Effector memory CD4-positive, alpha-beta T cell (primary cell): ENCODE results near the gene ATF7.

Experiments
- DNase-seq, 3 donors: peaks; one replicate each; pipeline ENCODE4 v3.0.0-alpha.2; 2020
- H3K27ac ChIP-seq: 2 replicates; pipeline ENCODE4 v1.7.0; 2013; ENCODE audit warnings: mild to moderate bottlenecking, low read length, moderate library complexity; ENCODE audit not compliant: insufficient read depth, poor library complexity, severe bottlenecking
- H3K27me3 ChIP-seq: replicated peaks from 2 replicates; pipeline ENCODE4 v1.7.0; 2013; ENCODE audit warnings: mild to moderate bottlenecking, low read length; ENCODE audit not compliant: insufficient read depth, control insufficient read depth, poor library complexity, severe bottlenecking
- H3K36me3 ChIP-seq: 2 replicates; pipeline ENCODE4 v1.7.0; 2013; ENCODE audit warnings: mild to moderate bottlenecking, low read length, moderate library complexity; ENCODE audit not compliant: control insufficient read depth, insufficient read depth
- H3K4me1 ChIP-seq: 2 replicates; pipeline ENCODE4 v1.7.0; 2013; ENCODE audit warnings: low read length, mild to moderate bottlenecking; ENCODE audit not compliant: control insufficient read depth, insufficient read depth, poor library complexity, severe bottlenecking
- H3K4me3 ChIP-seq: 2 replicates; pipeline ENCODE4 v1.7.0; 2013; ENCODE audit warnings: low read length, low read depth, mild to moderate bottlenecking; ENCODE audit not compliant: insufficient read depth, poor library complexity, severe bottlenecking
- H3K9me3 ChIP-seq: 2 replicates; pipeline ENCODE4 v1.7.0; 2013; ENCODE audit warnings: mild to moderate bottlenecking, low read length, moderate library complexity; ENCODE audit not compliant: control insufficient read depth

Gene ATF7

GRCh38 chr12:53489242-53489864, 136.8 kb downstream of the ATF7 start:
- H3K27me3 ChIP-seq = no peaks in the 10 kb centered on the region
- H3K4me1 ChIP-seq = peaks cover 19% of the 10 kb centered on the region
- peaks cover 9% of the 10 kb centered on the region for H3K36me3 ChIP-seq
- H3K27ac ChIP-seq = no peak overlapping the region
- H3K9me3 ChIP-seq = no peaks in the 10 kb centered on the region
- DNase-seq = no peak
- no peak overlapping the region for H3K4me3 ChIP-seq

- no peak overlapping the region for H3K27ac ChIP-seq
- no peaks in the 10 kb centered on the region for H3K9me3 ChIP-seq
- H3K4me1 ChIP-seq = no peaks in the 10 kb centered on the region
- H3K36me3 ChIP-seq = peaks cover 34% of the 10 kb centered on the region
- no peaks in the 10 kb centered on the region for H3K27me3 ChIP-seq
- no peak overlapping the region for H3K4me3 ChIP-seq
- DNase-seq = no peak
These were observed 139.3 kb downstream of the ATF7 start for GRCh38 chr12:53486736-53487487.

DNA sequence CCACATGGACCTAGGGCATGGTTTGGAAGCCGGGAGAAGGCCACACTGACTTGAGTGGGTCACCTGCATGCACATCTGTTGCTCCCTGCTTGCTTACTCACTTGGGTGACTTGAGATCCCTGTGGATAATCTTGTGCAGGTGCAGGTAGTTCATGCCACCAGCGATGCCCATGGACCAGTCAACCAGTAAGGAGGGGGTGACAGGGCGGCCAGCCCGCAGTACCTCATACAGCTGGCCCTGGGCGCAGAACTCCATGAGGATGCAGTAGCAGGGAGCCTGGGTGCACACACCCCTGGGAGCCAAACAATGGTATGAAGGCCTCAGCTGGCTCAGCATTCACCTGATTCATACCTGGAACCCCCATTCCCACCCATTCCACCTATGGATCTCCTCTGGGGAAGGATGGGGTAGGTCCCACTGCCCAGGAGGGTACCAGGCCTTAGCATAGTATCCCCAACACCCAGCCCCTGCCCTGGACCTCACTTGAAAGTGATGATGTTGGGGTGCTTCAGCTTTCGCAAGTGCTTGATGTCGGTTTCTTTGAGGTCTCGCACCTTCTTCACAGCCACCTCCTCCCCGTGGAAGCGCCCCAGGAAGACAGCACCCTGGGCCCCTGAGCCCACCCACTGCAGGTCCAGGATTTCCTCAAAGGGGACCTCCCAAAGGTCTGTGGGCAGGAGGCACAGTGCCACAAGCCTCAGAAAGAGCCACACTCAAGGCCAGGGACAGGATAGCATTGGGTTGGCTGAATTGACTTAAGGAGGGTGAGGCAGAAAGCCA, 140.0 kb downstream of the ATF7 start:
- Histone ChIP-seq H3K36me3 (peaks cover 40% of the 10 kb centered on the region), H3K27ac (no peak overlapping the region), H3K9me3 (no peaks in the 10 kb centered on the region), H3K27me3 (no peaks in the 10 kb centered on the region), H3K4me3 (no peak overlapping the region), H3K4me1 (no peaks in the 10 kb centered on the region)
- DNase-seq = no peak

GRCh38 chr12:53484686-53485575, 141.3 kb downstream of the ATF7 start:
- H3K36me3 ChIP-seq = peaks cover 50% of the 10 kb centered on the region
- H3K4me3 ChIP-seq = no peak overlapping the region
- no peaks in the 10 kb centered on the region for H3K9me3 ChIP-seq
- no peaks in the 10 kb centered on the region for H3K27me3 ChIP-seq
- no peak for DNase-seq
- H3K4me1 ChIP-seq = no peaks in the 10 kb centered on the region
- no peak overlapping the region for H3K27ac ChIP-seq

GRCh38 chr12:53483979-53484377, 142.2 kb downstream of the ATF7 start:
- H3K4me1 ChIP-seq = no peaks in the 10 kb centered on the region
- DNase-seq = no peak
- H3K27ac ChIP-seq = no peak overlapping the region
- H3K27me3 ChIP-seq = no peaks in the 10 kb centered on the region
- no peak overlapping the region for H3K4me3 ChIP-seq
- H3K36me3 ChIP-seq = peaks cover 59% of the 10 kb centered on the region
- no peaks in the 10 kb centered on the region for H3K9me3 ChIP-seq

DNA sequence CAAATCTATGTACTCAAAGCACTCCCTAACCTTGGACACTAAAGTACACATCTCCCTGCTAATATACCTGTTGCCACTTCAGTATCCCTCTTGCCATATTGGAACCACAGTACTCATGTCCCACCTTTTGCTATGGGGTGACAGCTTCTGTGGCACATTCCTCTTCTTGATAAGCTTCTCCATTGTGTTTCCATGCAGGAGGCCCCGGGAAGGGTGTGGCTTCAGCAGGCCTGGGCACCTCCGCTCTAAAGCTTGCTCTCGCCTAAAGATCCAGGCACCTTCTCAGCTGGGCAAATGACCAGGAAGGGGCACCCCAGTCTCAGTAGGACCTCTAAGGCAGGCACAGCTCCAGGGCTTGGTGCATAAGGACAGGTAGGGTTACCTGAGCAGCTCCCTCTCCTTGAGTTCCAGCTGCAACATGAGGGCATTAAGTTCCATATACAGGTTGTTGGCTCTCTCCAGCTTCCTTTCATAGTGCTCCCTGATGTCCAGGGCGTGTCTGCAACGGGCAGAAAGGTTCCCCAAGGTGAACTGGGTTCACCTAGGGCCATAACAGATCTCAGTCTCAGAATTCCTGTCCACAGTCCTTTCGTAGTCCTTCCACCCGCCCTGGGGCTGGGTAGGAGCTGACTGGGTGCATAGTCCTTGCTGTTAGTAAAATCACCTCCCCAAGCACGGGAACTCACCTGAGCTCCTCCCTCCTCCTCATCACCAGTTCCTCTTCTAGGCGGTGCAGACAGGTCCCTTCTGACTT, 142.8 kb downstream of the ATF7 start:
- H3K4me1 ChIP-seq = no peaks in the 10 kb centered on the region
- no peaks in the 10 kb centered on the region for H3K9me3 ChIP-seq
- no peak overlapping the region for H3K27ac ChIP-seq
- peaks cover 64% of the 10 kb centered on the region for H3K36me3 ChIP-seq
- no peak overlapping the region for H3K4me3 ChIP-seq
- DNase-seq = no peak
- H3K27me3 ChIP-seq = no peaks in the 10 kb centered on the region

GRCh38 chr12:53482626-53483168, 143.5 kb downstream of the ATF7 start:
- H3K27ac ChIP-seq = no peak overlapping the region
- DNase-seq = no peak
- no peaks in the 10 kb centered on the region for H3K4me1 ChIP-seq
- no peaks in the 10 kb centered on the region for H3K9me3 ChIP-seq
- H3K27me3 ChIP-seq = no peaks in the 10 kb centered on the region
- peaks cover 69% of the 10 kb centered on the region for H3K36me3 ChIP-seq
- H3K4me3 ChIP-seq = no peak overlapping the region

DNA sequence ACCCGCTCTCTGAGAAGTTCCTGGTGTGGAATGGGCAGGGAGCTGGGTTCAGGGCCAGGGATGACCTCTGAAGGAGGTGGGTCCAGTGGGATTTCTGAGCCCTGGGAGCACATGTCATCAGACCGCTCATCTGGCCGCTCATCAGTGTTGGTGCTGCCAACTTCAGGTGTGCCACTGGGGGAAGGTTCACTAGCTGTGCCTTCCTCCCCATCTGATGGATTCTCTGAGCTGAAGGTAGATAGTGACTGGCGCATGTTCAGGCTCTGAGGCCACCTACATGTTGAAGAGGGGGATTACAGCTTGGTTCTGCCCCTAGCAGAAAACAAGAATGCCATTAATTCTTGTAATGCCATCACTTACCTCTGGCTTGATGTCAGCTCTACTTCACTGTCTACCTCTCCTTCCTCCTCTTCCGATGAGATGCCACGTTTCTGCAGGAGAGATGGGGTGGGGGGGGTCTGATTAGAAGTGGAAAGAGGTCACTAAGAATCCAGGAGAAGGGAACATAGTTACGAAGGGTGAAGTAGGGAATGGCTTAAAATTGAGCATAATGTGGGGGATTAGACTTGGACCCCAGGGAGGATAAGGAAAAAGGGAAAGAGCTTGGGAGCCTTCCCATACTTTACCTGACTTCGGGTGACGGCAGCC, 144.1 kb downstream of the ATF7 start:
- Histone ChIP-seq H3K9me3 (no peaks in the 10 kb centered on the region), H3K27me3 (no peaks in the 10 kb centered on the region), H3K4me1 (no peaks in the 10 kb centered on the region), H3K27ac (no peak overlapping the region), H3K36me3 (peaks cover 74% of the 10 kb centered on the region), H3K4me3 (no peak overlapping the region)
- DNase-seq = no peak
